Suprapubic skin (tissue), 3 donors: Measurements from ENCODE around the gene RAD23B.

Source experiments
- POLR2AphosphoS5 ChIP-seq, 3 donors: sonication (generic); formaldehyde crosslinking; IDR thresholded peaks; one replicate each; pipeline ENCODE4 v1.6.1; 2017; ENCODE audit warnings: antibody characterized with exemption in 3 of 3
- TF ChIP-seq, protein P1 (sequence below), 2 donors: fragments of 200-600 bp in 1 of 2; fragments of 450-650 bp in 1 of 2; sonication (generic) in 1 of 2; IDR thresholded peaks; one replicate each; pipeline ENCODE4 v1.5.1; 2016 to 2019; ENCODE audit warnings: antibody characterized with exemption in 2 of 2, mild to moderate bottlenecking in 1 of 2, moderate library complexity in 1 of 2

GRCh38 chr9:107235765-107236442 lies 47.2 kb upstream of the RAD23B start:
- TF ChIP-seq, protein P1, sequence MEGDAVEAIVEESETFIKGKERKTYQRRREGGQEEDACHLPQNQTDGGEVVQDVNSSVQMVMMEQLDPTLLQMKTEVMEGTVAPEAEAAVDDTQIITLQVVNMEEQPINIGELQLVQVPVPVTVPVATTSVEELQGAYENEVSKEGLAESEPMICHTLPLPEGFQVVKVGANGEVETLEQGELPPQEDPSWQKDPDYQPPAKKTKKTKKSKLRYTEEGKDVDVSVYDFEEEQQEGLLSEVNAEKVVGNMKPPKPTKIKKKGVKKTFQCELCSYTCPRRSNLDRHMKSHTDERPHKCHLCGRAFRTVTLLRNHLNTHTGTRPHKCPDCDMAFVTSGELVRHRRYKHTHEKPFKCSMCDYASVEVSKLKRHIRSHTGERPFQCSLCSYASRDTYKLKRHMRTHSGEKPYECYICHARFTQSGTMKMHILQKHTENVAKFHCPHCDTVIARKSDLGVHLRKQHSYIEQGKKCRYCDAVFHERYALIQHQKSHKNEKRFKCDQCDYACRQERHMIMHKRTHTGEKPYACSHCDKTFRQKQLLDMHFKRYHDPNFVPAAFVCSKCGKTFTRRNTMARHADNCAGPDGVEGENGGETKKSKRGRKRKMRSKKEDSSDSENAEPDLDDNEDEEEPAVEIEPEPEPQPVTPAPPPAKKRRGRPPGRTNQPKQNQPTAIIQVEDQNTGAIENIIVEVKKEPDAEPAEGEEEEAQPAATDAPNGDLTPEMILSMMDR (IDR thresholded peaks at IDR 0.05), result no peak
- no peak for TF ChIP-seq POLR2AphosphoS5 (IDR thresholded peaks at IDR 0.05)
